Measurements from ENCODE around the gene POLG2. TPM values are rescaled to one million over a fixed set of nuclear protein-coding genes. Genes with fewer than 3 reads are reported as not detected.

Gene POLG2
- polyA plus RNA-seq, 1 donor (not counting 4 experiments of a cell fraction or from before 2014, with no cell fraction given), result 14.0 TPM

- TF ChIP-seq, protein P1, sequence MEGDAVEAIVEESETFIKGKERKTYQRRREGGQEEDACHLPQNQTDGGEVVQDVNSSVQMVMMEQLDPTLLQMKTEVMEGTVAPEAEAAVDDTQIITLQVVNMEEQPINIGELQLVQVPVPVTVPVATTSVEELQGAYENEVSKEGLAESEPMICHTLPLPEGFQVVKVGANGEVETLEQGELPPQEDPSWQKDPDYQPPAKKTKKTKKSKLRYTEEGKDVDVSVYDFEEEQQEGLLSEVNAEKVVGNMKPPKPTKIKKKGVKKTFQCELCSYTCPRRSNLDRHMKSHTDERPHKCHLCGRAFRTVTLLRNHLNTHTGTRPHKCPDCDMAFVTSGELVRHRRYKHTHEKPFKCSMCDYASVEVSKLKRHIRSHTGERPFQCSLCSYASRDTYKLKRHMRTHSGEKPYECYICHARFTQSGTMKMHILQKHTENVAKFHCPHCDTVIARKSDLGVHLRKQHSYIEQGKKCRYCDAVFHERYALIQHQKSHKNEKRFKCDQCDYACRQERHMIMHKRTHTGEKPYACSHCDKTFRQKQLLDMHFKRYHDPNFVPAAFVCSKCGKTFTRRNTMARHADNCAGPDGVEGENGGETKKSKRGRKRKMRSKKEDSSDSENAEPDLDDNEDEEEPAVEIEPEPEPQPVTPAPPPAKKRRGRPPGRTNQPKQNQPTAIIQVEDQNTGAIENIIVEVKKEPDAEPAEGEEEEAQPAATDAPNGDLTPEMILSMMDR (optimal IDR thresholded peaks at IDR 0.05 in 1 of 3, IDR thresholded peaks at IDR 0.05 in 1 of 3, conservative IDR thresholded peaks at IDR 0.05 in 1 of 3; ENCODE audit: extremely low read depth in 1 of 3, insufficient read depth in 2 of 3, low read length in 3 of 3), result no peak
- no peak for TF ChIP-seq EZH2 (IDR thresholded peaks at IDR 0.05; ENCODE audit: low read length)
- Histone ChIP-seq H2AFZ (ENCODE audit: control insufficient read depth, low read length) (no peak overlapping the region), H3K4me3 (ENCODE audit: control insufficient read depth in 2 of 3, extremely low read depth in 1 of 3, insufficient read depth in 2 of 3, low read depth in 1 of 3, low read length in 3 of 3) (no peak overlapping the region), H3K9ac (ENCODE audit: control insufficient read depth, extremely low read depth, insufficient read depth, low read length) (no peak overlapping the region), H4K20me1 (ENCODE audit: control insufficient read depth, extremely low read depth, insufficient read depth, low read length) (no peaks in the 10 kb centered on the region), H3K9me1 (ENCODE audit: control insufficient read depth, extremely low read depth, insufficient read depth, low read length) (no peaks in the 10 kb centered on the region), H3K27me3 (ENCODE audit: control insufficient read depth, extremely low read depth, insufficient read depth, low read length) (no peaks in the 10 kb centered on the region), H3K36me3 (ENCODE audit: control insufficient read depth in 2 of 2, extremely low read depth in 1 of 2, insufficient read depth in 2 of 2, low read length in 2 of 2) (peaks cover 16 to 28% of the 10 kb centered on the region in 2 experiments), H3K9me3 (ENCODE audit: control insufficient read depth, low read depth, low read length) (no peaks in the 10 kb centered on the region), H3K4me1 (ENCODE audit: control insufficient read depth, extremely low read depth, insufficient read depth, low read length) (no peaks in the 10 kb centered on the region), H3K4me2 (ENCODE audit: control insufficient read depth, extremely low read depth, insufficient read depth, low read depth, low read length) (no peak overlapping the region), H3K79me2 (ENCODE audit: control insufficient read depth, insufficient read depth, low read length) (no peaks in the 10 kb centered on the region), H3K27ac (ENCODE audit: control insufficient read depth, insufficient read depth, low read length) (no peak overlapping the region)
- DNase-seq (ENCODE audit: low read depth, low spot score) (no peak), FAIRE-seq (no peak)
- dilution Hi-C loops (cut with MboI; ENCODE audit: extremely low pct_ligation_motif_present, low sequenced_read_pairs), result loop anchor here (10.0 kb wide), 1 partner anchor 160 kb away; no protein-coding TSS in a partner anchor
These were observed 12.5 kb downstream of the POLG2 start for GRCh38 chr17:64484380-64484779.

GRCh38 chr17:64480951-64481350 is 15.9 kb downstream of the POLG2 start:
- H3K27ac ChIP-seq (ENCODE audit: control insufficient read depth, insufficient read depth, low read length), result no peak overlapping the region
- no peaks in the 10 kb centered on the region for H4K20me1 ChIP-seq (ENCODE audit: control insufficient read depth, extremely low read depth, insufficient read depth, low read length)
- H3K4me2 ChIP-seq (ENCODE audit: control insufficient read depth, extremely low read depth, insufficient read depth, low read depth, low read length), result no peak overlapping the region
- H3K9me1 ChIP-seq (ENCODE audit: control insufficient read depth, extremely low read depth, insufficient read depth, low read length), result no peaks in the 10 kb centered on the region
- no peaks in the 10 kb centered on the region for H3K27me3 ChIP-seq (ENCODE audit: control insufficient read depth, extremely low read depth, insufficient read depth, low read length)
- peaks cover 17 to 23% of the 10 kb centered on the region in 2 experiments for H3K36me3 ChIP-seq (ENCODE audit: control insufficient read depth in 2 of 2, extremely low read depth in 1 of 2, insufficient read depth in 2 of 2, low read length in 2 of 2)
- FAIRE-seq, result no peak
- no peak for TF ChIP-seq EZH2 (IDR thresholded peaks at IDR 0.05; ENCODE audit: low read length)
- TF ChIP-seq, protein P1 (optimal IDR thresholded peaks at IDR 0.05 in 1 of 3, IDR thresholded peaks at IDR 0.05 in 1 of 3, conservative IDR thresholded peaks at IDR 0.05 in 1 of 3; ENCODE audit: extremely low read depth in 1 of 3, insufficient read depth in 2 of 3, low read length in 3 of 3), result no peak
- DNase-seq (ENCODE audit: low read depth, low spot score), result no peak
- no peak overlapping the region for H3K4me3 ChIP-seq (ENCODE audit: control insufficient read depth in 2 of 3, extremely low read depth in 1 of 3, insufficient read depth in 2 of 3, low read depth in 1 of 3, low read length in 3 of 3)
- no peaks in the 10 kb centered on the region for H3K79me2 ChIP-seq (ENCODE audit: control insufficient read depth, insufficient read depth, low read length)
- dilution Hi-C loops (cut with MboI; ENCODE audit: extremely low pct_ligation_motif_present, low sequenced_read_pairs), result loop anchor here (10.0 kb wide), 1 partner anchor 156 kb away; no protein-coding TSS in a partner anchor
- no peak overlapping the region for H2AFZ ChIP-seq (ENCODE audit: control insufficient read depth, low read length)
- no peak overlapping the region for H3K9ac ChIP-seq (ENCODE audit: control insufficient read depth, extremely low read depth, insufficient read depth, low read length)
- no peaks in the 10 kb centered on the region for H3K4me1 ChIP-seq (ENCODE audit: control insufficient read depth, extremely low read depth, insufficient read depth, low read length)
- H3K9me3 ChIP-seq (ENCODE audit: control insufficient read depth, low read depth, low read length), result no peaks in the 10 kb centered on the region

Data from keratinocyte (primary cell).